ENCODE results near the gene FLRT2. TPM values are rescaled to one million over a fixed set of nuclear protein-coding genes. Genes with fewer than 3 reads are reported as not detected.

The FLRT2 gene
- total and polyA plus RNA-seq, 2 of the 4 experiments (the other 2 are of a cell fraction), result 10.2 to 13.1 TPM

- peaks cover 8% of the 10 kb centered on the region for H3K36me3 ChIP-seq (ENCODE audit: control insufficient read depth, insufficient read depth, low read length)
- in situ Hi-C loops (cut with MboI; ENCODE audit: low sequenced_read_pairs) (no loop called here), dilution Hi-C loops (cut with HindIII; ENCODE audit: low sequenced_read_pairs, unreplicated experiment) (no loop called here), intact Hi-C loops (cut with micrococcal nuclease) (no loop called here)
- H2BK20ac ChIP-seq (ENCODE audit: low read depth, low read length), result no peak overlapping the region
- H3K4ac ChIP-seq (ENCODE audit: low read depth, low read length), result no peak overlapping the region
- H3K79me1 ChIP-seq (ENCODE audit: low read depth in 1 of 2, low read length in 2 of 2), result peaks cover 2 to 5% of the 10 kb centered on the region in 2 experiments; a peak in 2 of 4 replicates
- DNase-seq, result peak; percentile 53
- H3K4me2 ChIP-seq (ENCODE audit: low read depth, low read length), result no peak overlapping the region
- H2AK9ac ChIP-seq (replicated peaks; ENCODE audit: low read depth, low read length, poor library complexity), result no peak overlapping the region
- H3K27me3 ChIP-seq (ENCODE audit: control insufficient read depth, insufficient read depth, low read length), result no peaks in the 10 kb centered on the region
- H3K23ac ChIP-seq (ENCODE audit: low read depth, low read length), result no peak overlapping the region
- TF ChIP-seq BHLHE40 (IDR thresholded peaks at IDR 0.05; ENCODE audit: low read depth, low read length) (no peak), POLR2A (IDR thresholded peaks at IDR 0.05; ENCODE audit: low read depth, low read length) (no peak), RFX5 (IDR thresholded peaks at IDR 0.05; ENCODE audit: low read depth, low read length) (no peak)
- BruUV-seq (replicated peaks), result no TSS peak
- no peaks in the 10 kb centered on the region; the same call in 1 of the 2 replicates for H3K4me1 ChIP-seq (ENCODE audit: control insufficient read depth, insufficient read depth, low read length)
- no peak overlapping the region for H4K91ac ChIP-seq (ENCODE audit: insufficient read depth, low read depth, low read length)
- H2BK15ac ChIP-seq (ENCODE audit: low read depth, low read length), result no peak overlapping the region
- no peak overlapping the region for H3K27ac ChIP-seq (ENCODE audit: insufficient read depth, low read length)
- H3K4me3 ChIP-seq (ENCODE audit: insufficient read depth, low read depth, low read length), result no peak overlapping the region
- no peaks in the 10 kb centered on the region for H3K9me1 ChIP-seq (ENCODE audit: insufficient read depth, low read length)
- H4K5ac ChIP-seq (ENCODE audit: low read depth, low read length), result no peak overlapping the region
- H4K8ac ChIP-seq (ENCODE audit: low read depth in 2 of 2, low read length in 2 of 2), result no peak overlapping the region
- no peak overlapping the region for H2BK120ac ChIP-seq (ENCODE audit: low read depth, low read length)
- ATAC-seq (ENCODE audit: low read depth), result peak; percentile 27; the same call in 1 of the 2 replicates
- no CpG with 5 or more reads among the region's 3 CpGs for WGBS, 2 experiments (ENCODE audit: extremely low coverage in 2 of 2, insufficient read length in 1 of 2)
- no peaks in the 10 kb centered on the region for H4K20me1 ChIP-seq (ENCODE audit: insufficient read depth, low read length)
- H2BK5ac ChIP-seq (ENCODE audit: low read depth, low read length, poor library complexity, severe bottlenecking), result no peak overlapping the region
- CTCF ChIA-PET, result no interaction called here
- POLR2A ChIA-PET (ENCODE audit: unreplicated experiment), result no interaction called here
- no peak overlapping the region for H3K9ac ChIP-seq (ENCODE audit: low read depth, low read length)
- no peak overlapping the region for H3K18ac ChIP-seq (ENCODE audit: low read depth, low read length)
- H3K56ac ChIP-seq (ENCODE audit: extremely low read depth, insufficient read depth, low read length), result no peak overlapping the region
- H3K14ac ChIP-seq (replicated peaks; ENCODE audit: low read depth, low read length), result no peak overlapping the region
- no peaks in the 10 kb centered on the region for H3K9me3 ChIP-seq (ENCODE audit: control insufficient read depth, insufficient read depth, low read length)
- no peak overlapping the region for H2AFZ ChIP-seq (replicated peaks; ENCODE audit: low read length, poor library complexity)
- no peak overlapping the region for H2AK5ac ChIP-seq (ENCODE audit: low read depth, low read length)
These were observed 24.2 kb downstream of the FLRT2 start for GRCh38 chr14:85554106-85554505.
